ENCODE results near the gene CRYM. TPM values are rescaled to one million over a fixed set of nuclear protein-coding genes. Genes with fewer than 3 reads are reported as not detected.
"Not testable (repeated sequence)": the region's sequence is repeated elsewhere in the genome, so short reads cannot be mapped to it uniquely, and the experiment has no call there.

CRYM gene
- total and polyA plus RNA-seq, 4 donors, result 4.0 to 22.2 (median 6.0) TPM

GRCh38 chr16:21281698-21282389 lies 3.8 kb upstream of the CRYM start:
- H3K27me3 ChIP-seq (ENCODE audit: control insufficient read depth, insufficient read depth, low read length), result peaks cover 18% of the 10 kb centered on the region
- no peak for DNase-seq (ENCODE audit: low read depth in 4 of 6, low spot score in 6 of 6)
- 100% methylated on average over 2 of the region's 7 CpGs for WGBS (ENCODE audit: insufficient coverage)
- peaks cover 6% of the 10 kb centered on the region for H3K4me1 ChIP-seq (ENCODE audit: control insufficient read depth, insufficient read depth, low read length)
- no peak overlapping the region for H3K4me3 ChIP-seq (ENCODE audit: low read depth, low read length)
- no peaks in the 10 kb centered on the region for H3K36me3 ChIP-seq (ENCODE audit: control insufficient read depth, insufficient read depth, low read length)
- H3K27ac ChIP-seq (ENCODE audit: low read depth, low read length), result no peak overlapping the region
- no peaks in the 10 kb centered on the region for H3K9me3 ChIP-seq (ENCODE audit: control insufficient read depth, insufficient read depth, low read length)

GRCh38 chr16:21279501-21279900 lies 1.4 kb upstream of the CRYM start:
- no peaks in the 10 kb centered on the region for H3K36me3 ChIP-seq (ENCODE audit: control insufficient read depth, insufficient read depth, low read length)
- 76% methylated on average over 2 of the region's 2 CpGs for WGBS (ENCODE audit: insufficient coverage)
- no peaks in the 10 kb centered on the region for H3K9me3 ChIP-seq (ENCODE audit: control insufficient read depth, insufficient read depth, low read length)
- DNase-seq (ENCODE audit: low read depth in 4 of 6, low spot score in 6 of 6), result peak in 1 of 6 donors; percentile 43
- peaks cover 25% of the 10 kb centered on the region for H3K27me3 ChIP-seq (ENCODE audit: control insufficient read depth, insufficient read depth, low read length)
- H3K27ac ChIP-seq (ENCODE audit: low read depth, low read length), result no peak overlapping the region
- peaks cover 6% of the 10 kb centered on the region for H3K4me1 ChIP-seq (ENCODE audit: control insufficient read depth, insufficient read depth, low read length)
- H3K4me3 ChIP-seq (ENCODE audit: low read depth, low read length), result no peak overlapping the region

GRCh38 chr16:21277045-21277926 lies 804 bp downstream of the CRYM start:
- WGBS (ENCODE audit: insufficient coverage), result 74% methylated on average over 14 of the region's 17 CpGs
- peaks cover 6% of the 10 kb centered on the region for H3K4me1 ChIP-seq (ENCODE audit: control insufficient read depth, insufficient read depth, low read length)
- DNase-seq (ENCODE audit: low read depth in 4 of 6, low spot score in 6 of 6), result no peak
- H3K4me3 ChIP-seq (ENCODE audit: low read depth, low read length), result peak overlapping the region; percentile 58
- peaks cover 25% of the 10 kb centered on the region for H3K27me3 ChIP-seq (ENCODE audit: control insufficient read depth, insufficient read depth, low read length)
- H3K27ac ChIP-seq (ENCODE audit: low read depth, low read length), result no peak overlapping the region
- H3K36me3 ChIP-seq (ENCODE audit: control insufficient read depth, insufficient read depth, low read length), result no peaks in the 10 kb centered on the region
- no peaks in the 10 kb centered on the region for H3K9me3 ChIP-seq (ENCODE audit: control insufficient read depth, insufficient read depth, low read length)

- no peak for DNase-seq (ENCODE audit: low read depth in 4 of 6, low spot score in 6 of 6)
- Histone ChIP-seq H3K4me1 (ENCODE audit: control insufficient read depth, insufficient read depth, low read length) (peaks cover 6% of the 10 kb centered on the region), H3K27me3 (ENCODE audit: control insufficient read depth, insufficient read depth, low read length) (peaks cover 25% of the 10 kb centered on the region)
Measured at GRCh38 chr16:21276090-21276489, 2.0 kb downstream of the CRYM start.

GRCh38 chr16:21275529-21275928 lies 2.6 kb downstream of the CRYM start:
- Histone ChIP-seq H3K27ac (ENCODE audit: low read depth, low read length) (no peak overlapping the region), H3K9me3 (ENCODE audit: control insufficient read depth, insufficient read depth, low read length) (no peaks in the 10 kb centered on the region), H3K27me3 (ENCODE audit: control insufficient read depth, insufficient read depth, low read length) (peaks cover 25% of the 10 kb centered on the region), H3K36me3 (ENCODE audit: control insufficient read depth, insufficient read depth, low read length) (no peaks in the 10 kb centered on the region), H3K4me1 (ENCODE audit: control insufficient read depth, insufficient read depth, low read length) (peaks cover 6% of the 10 kb centered on the region), H3K4me3 (ENCODE audit: low read depth, low read length) (no peak overlapping the region)
- no peak for DNase-seq (ENCODE audit: low read depth in 4 of 6, low spot score in 6 of 6)
- no CpG with 5 or more reads among the region's 3 CpGs for WGBS (ENCODE audit: insufficient coverage)

More at GRCh38 chr16:21276090-21276489, 2.0 kb downstream of the CRYM start:
- WGBS (ENCODE audit: insufficient coverage), result 90% methylated on average over 6 of the region's 9 CpGs
- no peaks in the 10 kb centered on the region for H3K9me3 ChIP-seq (ENCODE audit: control insufficient read depth, insufficient read depth, low read length)
- no peaks in the 10 kb centered on the region for H3K36me3 ChIP-seq (ENCODE audit: control insufficient read depth, insufficient read depth, low read length)
- H3K27ac ChIP-seq (ENCODE audit: low read depth, low read length), result no peak overlapping the region
- no peak overlapping the region for H3K4me3 ChIP-seq (ENCODE audit: low read depth, low read length)

GRCh38 chr16:21274172-21274726 lies 3.8 kb downstream of the CRYM start:
- 46% methylated on average over 3 of the region's 5 CpGs for WGBS (ENCODE audit: insufficient coverage)
- Histone ChIP-seq H3K27ac (ENCODE audit: low read depth, low read length) (no peak overlapping the region), H3K4me1 (ENCODE audit: control insufficient read depth, insufficient read depth, low read length) (peaks cover 6% of the 10 kb centered on the region), H3K27me3 (ENCODE audit: control insufficient read depth, insufficient read depth, low read length) (peaks cover 22% of the 10 kb centered on the region), H3K9me3 (ENCODE audit: control insufficient read depth, insufficient read depth, low read length) (no peaks in the 10 kb centered on the region), H3K36me3 (ENCODE audit: control insufficient read depth, insufficient read depth, low read length) (no peaks in the 10 kb centered on the region), H3K4me3 (ENCODE audit: low read depth, low read length) (no peak overlapping the region)
- DNase-seq (ENCODE audit: low read depth in 4 of 6, low spot score in 6 of 6), result no peak

- not testable (repeated sequence) for H3K4me3 ChIP-seq (ENCODE audit: low read depth, low read length); H3K36me3 ChIP-seq (ENCODE audit: control insufficient read depth, insufficient read depth, low read length); H3K9me3 ChIP-seq (ENCODE audit: control insufficient read depth, insufficient read depth, low read length); H3K27ac ChIP-seq (ENCODE audit: low read depth, low read length); DNase-seq (ENCODE audit: low read depth in 4 of 6, low spot score in 6 of 6); H3K4me1 ChIP-seq (ENCODE audit: control insufficient read depth, insufficient read depth, low read length)
- H3K27me3 ChIP-seq (ENCODE audit: control insufficient read depth, insufficient read depth, low read length), result peaks cover 16% of the 10 kb centered on the region
- no CpG with 5 or more reads among the region's 3 CpGs for WGBS (ENCODE audit: insufficient coverage)
Measured at GRCh38 chr16:21272763-21273162, 5.3 kb downstream of the CRYM start.

- WGBS (ENCODE audit: insufficient coverage), result 70% methylated on average over 1 of the region's 2 CpGs
- Histone ChIP-seq H3K9me3 (ENCODE audit: control insufficient read depth, insufficient read depth, low read length) (no peaks in the 10 kb centered on the region), H3K36me3 (ENCODE audit: control insufficient read depth, insufficient read depth, low read length) (no peaks in the 10 kb centered on the region), H3K27me3 (ENCODE audit: control insufficient read depth, insufficient read depth, low read length) (peaks cover 11% of the 10 kb centered on the region), H3K4me3 (ENCODE audit: low read depth, low read length) (no peak overlapping the region), H3K27ac (ENCODE audit: low read depth, low read length) (no peak overlapping the region), H3K4me1 (ENCODE audit: control insufficient read depth, insufficient read depth, low read length) (no peaks in the 10 kb centered on the region)
- no peak for DNase-seq (ENCODE audit: low read depth in 4 of 6, low spot score in 6 of 6)
Measured at GRCh38 chr16:21272253-21272652, 5.8 kb downstream of the CRYM start.

- WGBS (ENCODE audit: insufficient coverage), result 93% methylated on average over 6 of the region's 9 CpGs
- no peak for DNase-seq (ENCODE audit: low read depth in 4 of 6, low spot score in 6 of 6)
Measured at GRCh38 chr16:21268236-21268635, 9.9 kb downstream of the CRYM start.

More at GRCh38 chr16:21268236-21268635, 9.9 kb downstream of the CRYM start:
- no peaks in the 10 kb centered on the region for H3K9me3 ChIP-seq (ENCODE audit: control insufficient read depth, insufficient read depth, low read length)
- H3K27ac ChIP-seq (ENCODE audit: low read depth, low read length), result no peak overlapping the region
- H3K27me3 ChIP-seq (ENCODE audit: control insufficient read depth, insufficient read depth, low read length), result no peaks in the 10 kb centered on the region
- H3K36me3 ChIP-seq (ENCODE audit: control insufficient read depth, insufficient read depth, low read length), result no peaks in the 10 kb centered on the region
- H3K4me3 ChIP-seq (ENCODE audit: low read depth, low read length), result no peak overlapping the region
- H3K4me1 ChIP-seq (ENCODE audit: control insufficient read depth, insufficient read depth, low read length), result peaks cover 6% of the 10 kb centered on the region

Data from spinal cord (tissue), 10 donors.